Memory B cell (primary cell): ENCODE measurements around the gene DNAH3.
"Not testable (repeated sequence)": the region's sequence is repeated elsewhere in the genome, so short reads cannot be mapped to it uniquely, and the experiment has no call there.

Source experiments
- ATAC-seq: fragments of 150-1000 bp; cut with Tn5 transposase; 2 replicates; pipeline ENCODE4 v1.10.0; 2021; ENCODE audit warnings: low read depth, mild to moderate bottlenecking, moderate library complexity
- DNase-seq, 2 donors: peaks; one replicate each; pipeline ENCODE4 v3.0.0; 2022; ENCODE audit warnings: low spot score in 2 of 2
- H3K27ac Mint-ChIP-seq: one replicate; pipeline ENCODE4 v1.8.0; 2022; ENCODE audit warnings: mild to moderate bottlenecking, moderate library complexity, mixed read lengths
- H3K27me3 Mint-ChIP-seq: one replicate; pipeline ENCODE4 v1.8.0; 2022; ENCODE audit warnings: mixed read lengths
- H3K36me3 Mint-ChIP-seq: one replicate; pipeline ENCODE4 v1.8.0; 2022; ENCODE audit warnings: mild to moderate bottlenecking, mixed read lengths
- H3K4me1 Mint-ChIP-seq: one replicate; pipeline ENCODE4 v1.8.0; 2022; ENCODE audit warnings: mixed read lengths
- H3K4me3 Mint-ChIP-seq: one replicate; pipeline ENCODE4 v1.8.0; 2022; ENCODE audit warnings: mild to moderate bottlenecking, moderate library complexity, mixed read lengths
- H3K9me3 Mint-ChIP-seq: one replicate; pipeline ENCODE4 v1.8.0; 2022; ENCODE audit warnings: mixed read lengths

Gene DNAH3

GRCh38 chr16:21056396-21056795 lies 94.2 kb downstream of the DNAH3 start:
- ATAC-seq (no peak), DNase-seq (no peak)
- H3K36me3 Mint-ChIP-seq, result no peaks in the 10 kb centered on the region
- H3K9me3 Mint-ChIP-seq, result no peaks in the 10 kb centered on the region
- H3K4me3 Mint-ChIP-seq, result no peak overlapping the region
- H3K27ac Mint-ChIP-seq, result no peak overlapping the region
- H3K27me3 Mint-ChIP-seq, result peaks cover 20% of the 10 kb centered on the region
- H3K4me1 Mint-ChIP-seq, result no peaks in the 10 kb centered on the region

DNA sequence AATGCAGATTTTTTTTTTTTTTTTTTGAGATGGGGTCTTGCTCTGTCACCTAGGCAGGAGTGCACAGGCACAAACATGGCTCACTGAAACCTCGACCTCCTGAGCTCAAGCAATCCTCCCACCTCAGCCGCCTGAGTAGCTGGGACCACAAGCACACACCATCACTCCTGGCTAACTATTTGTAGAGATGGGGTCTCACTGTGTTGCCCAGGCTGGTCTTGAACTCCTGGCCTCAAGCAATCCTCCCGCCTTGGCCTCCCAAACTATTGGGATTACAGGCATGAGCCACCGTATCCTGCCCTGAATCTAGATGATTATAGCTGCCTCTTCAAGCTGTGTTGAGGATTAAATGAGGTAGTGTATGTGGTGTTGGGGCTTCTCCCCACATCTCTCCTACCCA lies 94.9 kb downstream of the DNAH3 start:
- ATAC-seq, H3K36me3 Mint-ChIP-seq, H3K4me1 Mint-ChIP-seq, H3K9me3 Mint-ChIP-seq, DNase-seq, H3K4me3 Mint-ChIP-seq, H3K27ac Mint-ChIP-seq: not testable (repeated sequence)
- H3K27me3 Mint-ChIP-seq, result peaks cover 24% of the 10 kb centered on the region

GRCh38 chr16:21053590-21053989 lies 97.1 kb downstream of the DNAH3 start:
- Mint-ChIP-seq H3K9me3 (no peaks in the 10 kb centered on the region), H3K27ac (no peak overlapping the region), H3K36me3 (no peaks in the 10 kb centered on the region), H3K4me1 (no peaks in the 10 kb centered on the region), H3K4me3 (no peak overlapping the region), H3K27me3 (peaks cover 25% of the 10 kb centered on the region)
- DNase-seq (no peak), ATAC-seq (no peak)

GRCh38 chr16:21048091-21048912 lies 102.3 kb downstream of the DNAH3 start:
- not testable (repeated sequence) for H3K4me3 Mint-ChIP-seq, H3K36me3 Mint-ChIP-seq, H3K9me3 Mint-ChIP-seq, DNase-seq, H3K27me3 Mint-ChIP-seq, ATAC-seq, H3K27ac Mint-ChIP-seq, H3K4me1 Mint-ChIP-seq

- no peak overlapping the region for H3K4me3 Mint-ChIP-seq
- H3K27me3 Mint-ChIP-seq, result peaks cover 5% of the 10 kb centered on the region
- DNase-seq (no peak), ATAC-seq (no peak)
- H3K9me3 Mint-ChIP-seq, result no peaks in the 10 kb centered on the region
- no peak overlapping the region for H3K27ac Mint-ChIP-seq
- no peaks in the 10 kb centered on the region for H3K36me3 Mint-ChIP-seq
- no peaks in the 10 kb centered on the region for H3K4me1 Mint-ChIP-seq
Measured at GRCh38 chr16:21038197-21038596, 112.4 kb downstream of the DNAH3 start.

DNA sequence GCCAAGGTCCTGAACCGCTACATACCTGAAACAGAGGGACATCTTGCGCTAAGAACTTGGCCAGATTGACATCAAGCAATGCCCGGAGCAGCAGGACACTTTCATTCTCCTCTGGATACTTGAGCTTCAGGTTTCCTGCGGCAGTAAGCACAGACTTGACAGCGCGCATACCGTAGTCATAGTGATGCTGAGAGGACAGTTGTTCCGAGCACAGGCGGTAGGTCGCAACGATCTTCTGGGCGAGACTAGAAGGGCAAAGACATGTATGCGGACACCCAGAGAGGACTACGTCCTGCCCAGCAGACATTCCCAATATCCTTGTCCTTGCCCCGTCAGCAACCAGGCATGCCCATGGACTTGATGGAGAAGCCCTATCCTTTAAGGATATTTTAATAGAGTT lies 112.9 kb downstream of the DNAH3 start:
- H3K27ac Mint-ChIP-seq, result no peak overlapping the region
- no peaks in the 10 kb centered on the region for H3K9me3 Mint-ChIP-seq
- H3K4me3 Mint-ChIP-seq, result no peak overlapping the region
- ATAC-seq (no peak), DNase-seq (no peak)
- H3K27me3 Mint-ChIP-seq, result peaks cover 5% of the 10 kb centered on the region
- no peaks in the 10 kb centered on the region for H3K36me3 Mint-ChIP-seq
- no peaks in the 10 kb centered on the region for H3K4me1 Mint-ChIP-seq

GRCh38 chr16:21037168-21037567 lies 113.5 kb downstream of the DNAH3 start:
- ATAC-seq (no peak), DNase-seq (no peak)
- no peak overlapping the region for H3K27ac Mint-ChIP-seq
- H3K9me3 Mint-ChIP-seq, result no peaks in the 10 kb centered on the region
- no peaks in the 10 kb centered on the region for H3K36me3 Mint-ChIP-seq
- H3K4me3 Mint-ChIP-seq, result no peak overlapping the region
- no peaks in the 10 kb centered on the region for H3K4me1 Mint-ChIP-seq
- H3K27me3 Mint-ChIP-seq, result peaks cover 5% of the 10 kb centered on the region

DNA sequence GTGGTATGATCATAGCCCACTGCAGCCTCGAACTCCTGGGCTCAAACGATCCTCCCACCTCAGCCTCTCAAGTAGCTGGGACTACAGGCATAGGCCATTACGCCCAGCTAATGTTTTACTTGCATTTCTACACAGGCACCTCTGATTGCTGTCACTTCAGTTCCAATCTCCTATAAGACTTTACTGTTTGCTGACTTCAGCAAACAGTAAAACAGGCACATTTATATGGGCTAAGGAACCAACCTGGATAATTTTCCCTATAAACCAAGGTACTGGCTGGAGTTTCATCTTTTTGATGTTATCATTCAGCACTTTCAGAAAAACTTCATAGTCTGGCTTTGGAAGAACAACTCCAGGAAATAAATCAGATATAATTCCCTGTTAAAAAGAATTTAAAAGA lies 114.2 kb downstream of the DNAH3 start:
- no peak overlapping the region for H3K27ac Mint-ChIP-seq
- ATAC-seq, result no peak
- H3K27me3 Mint-ChIP-seq, result peaks cover 7% of the 10 kb centered on the region
- H3K4me1 Mint-ChIP-seq, result no peaks in the 10 kb centered on the region
- no peaks in the 10 kb centered on the region for H3K9me3 Mint-ChIP-seq
- no peak for DNase-seq
- no peak overlapping the region for H3K4me3 Mint-ChIP-seq
- H3K36me3 Mint-ChIP-seq, result no peaks in the 10 kb centered on the region

DNA sequence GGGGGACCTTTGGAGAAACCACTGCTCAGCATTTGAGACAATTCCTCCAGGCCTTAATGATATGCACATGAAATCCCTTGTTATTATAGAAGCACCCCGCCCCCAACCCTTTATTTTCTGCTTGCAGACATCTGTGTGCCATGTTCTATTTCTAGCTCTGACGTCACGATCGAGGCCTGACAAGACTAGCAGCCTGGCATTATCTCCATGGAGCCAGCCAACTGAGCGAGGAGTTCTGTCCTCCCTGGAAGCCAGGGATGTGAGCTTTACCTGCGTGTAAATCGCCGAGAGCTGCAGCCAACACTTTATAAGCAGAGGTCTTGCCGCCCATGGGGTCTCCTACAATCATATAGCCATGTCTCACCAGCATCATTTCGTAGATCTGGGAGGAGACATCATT lies 116.9 kb downstream of the DNAH3 start:
- DNase-seq, result no peak
- Mint-ChIP-seq H3K4me3 (no peak overlapping the region), H3K9me3 (no peaks in the 10 kb centered on the region), H3K27ac (no peak overlapping the region), H3K4me1 (no peaks in the 10 kb centered on the region), H3K36me3 (no peaks in the 10 kb centered on the region), H3K27me3 (peaks cover 7% of the 10 kb centered on the region)
- no peak for ATAC-seq

DNA sequence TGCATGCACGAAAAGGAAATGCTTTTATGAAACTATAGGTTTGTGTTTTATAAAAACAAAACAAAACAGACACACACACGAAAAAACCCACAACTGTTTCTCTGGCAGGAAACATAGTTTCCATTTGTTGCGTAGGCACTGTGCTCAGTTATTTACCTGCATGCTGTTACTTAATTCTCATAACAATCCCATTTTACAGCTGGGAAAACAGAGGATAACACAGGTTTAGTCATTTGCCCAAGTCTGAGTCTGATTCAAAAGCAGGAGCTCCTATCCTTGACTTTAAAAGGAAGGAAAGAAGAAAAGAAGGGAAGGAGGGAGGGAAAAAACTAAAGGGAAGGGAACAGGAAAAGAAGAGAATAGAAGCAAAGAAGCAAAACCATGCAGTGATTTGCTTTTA lies 117.4 kb downstream of the DNAH3 start:
- DNase-seq, result no peak
- H3K27me3 Mint-ChIP-seq, result peaks cover 7% of the 10 kb centered on the region
- no peak overlapping the region for H3K27ac Mint-ChIP-seq
- ATAC-seq, result no peak
- H3K4me1 Mint-ChIP-seq, result no peaks in the 10 kb centered on the region
- no peak overlapping the region for H3K4me3 Mint-ChIP-seq
- no peaks in the 10 kb centered on the region for H3K36me3 Mint-ChIP-seq
- H3K9me3 Mint-ChIP-seq, result no peaks in the 10 kb centered on the region

DNA sequence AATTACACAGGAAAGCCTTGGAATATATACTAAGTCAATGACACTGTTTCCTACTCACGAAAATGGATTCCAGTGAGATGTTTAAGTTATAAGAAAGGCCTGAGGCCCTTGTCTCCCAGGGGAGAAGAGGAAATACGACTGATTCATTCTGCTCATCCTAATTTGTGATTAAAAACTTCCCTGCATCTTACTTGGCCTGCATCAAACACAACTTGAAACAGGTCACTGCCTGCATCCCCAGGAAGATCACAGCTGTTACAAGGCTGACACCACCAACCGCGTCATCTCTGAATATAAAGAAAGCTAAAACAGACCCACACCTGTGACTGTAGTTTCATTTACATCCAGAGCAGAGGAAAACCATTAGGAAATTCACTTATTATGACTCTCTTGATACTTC lies 121.9 kb downstream of the DNAH3 start:
- H3K27ac Mint-ChIP-seq, result no peak overlapping the region
- no peak overlapping the region for H3K4me3 Mint-ChIP-seq
- peaks cover 2% of the 10 kb centered on the region for H3K27me3 Mint-ChIP-seq
- no peaks in the 10 kb centered on the region for H3K36me3 Mint-ChIP-seq
- DNase-seq (no peak), ATAC-seq (no peak)
- H3K4me1 Mint-ChIP-seq, result no peaks in the 10 kb centered on the region
- no peaks in the 10 kb centered on the region for H3K9me3 Mint-ChIP-seq

- no peak for DNase-seq
- no peak for ATAC-seq
Measured at GRCh38 chr16:21026846-21027245, 123.8 kb downstream of the DNAH3 start.

GRCh38 chr16:21023509-21024202 lies 127.0 kb downstream of the DNAH3 start:
- H3K36me3 Mint-ChIP-seq, result no peaks in the 10 kb centered on the region
- H3K27ac Mint-ChIP-seq, result no peak overlapping the region
- no peak for DNase-seq

More at GRCh38 chr16:21026846-21027245, 123.8 kb downstream of the DNAH3 start:
- no peaks in the 10 kb centered on the region for H3K36me3 Mint-ChIP-seq
- no peak overlapping the region for H3K4me3 Mint-ChIP-seq
- no peak overlapping the region for H3K27ac Mint-ChIP-seq
- H3K9me3 Mint-ChIP-seq, result no peaks in the 10 kb centered on the region
- H3K27me3 Mint-ChIP-seq, result peaks cover 6% of the 10 kb centered on the region
- H3K4me1 Mint-ChIP-seq, result peaks cover 3% of the 10 kb centered on the region

GRCh38 chr16:21021316-21021715 lies 129.3 kb downstream of the DNAH3 start:
- Mint-ChIP-seq H3K27me3 (peaks cover 8% of the 10 kb centered on the region), H3K9me3 (no peaks in the 10 kb centered on the region), H3K27ac (no peak overlapping the region), H3K4me1 (peaks cover 3% of the 10 kb centered on the region), H3K4me3 (no peak overlapping the region), H3K36me3 (no peaks in the 10 kb centered on the region)
- DNase-seq (no peak), ATAC-seq (no peak)

More at GRCh38 chr16:21023509-21024202, 127.0 kb downstream of the DNAH3 start:
- H3K27me3 Mint-ChIP-seq, result peaks cover 6% of the 10 kb centered on the region
- H3K9me3 Mint-ChIP-seq, result no peaks in the 10 kb centered on the region
- ATAC-seq, result no peak
- no peak overlapping the region for H3K4me3 Mint-ChIP-seq
- H3K4me1 Mint-ChIP-seq, result peaks cover 3% of the 10 kb centered on the region
